ENCODE results near the gene ZBTB4.
A peak's percentile ranks its signal among the peaks of the same experiment; 100 is the strongest.

Gene ZBTB4

GRCh38 chr17:7512105-7512504 is 32.7 kb upstream of the ZBTB4 start:
- no peak for FAIRE-seq
- TF ChIP-seq CTCF (IDR thresholded peaks at IDR 0.05; ENCODE audit: insufficient read depth, missing control alignments), result no peak
- DNase-seq (ENCODE audit: insufficient read length, low spot score), result no peak

- FAIRE-seq (no peak), DNase-seq (ENCODE audit: insufficient read length, low spot score) (no peak)
- no peak for TF ChIP-seq CTCF (IDR thresholded peaks at IDR 0.05; ENCODE audit: insufficient read depth, missing control alignments)
These were observed 31.7 kb upstream of the ZBTB4 start for GRCh38 chr17:7511108-7511507.

GRCh38 chr17:7509937-7510336 is 30.5 kb upstream of the ZBTB4 start:
- no peak for FAIRE-seq
- no peak for DNase-seq (ENCODE audit: insufficient read length, low spot score)
- TF ChIP-seq CTCF (IDR thresholded peaks at IDR 0.05; ENCODE audit: insufficient read depth, missing control alignments), result no peak

GRCh38 chr17:7508846-7509245 is 29.4 kb upstream of the ZBTB4 start:
- FAIRE-seq, result no peak
- TF ChIP-seq CTCF (IDR thresholded peaks at IDR 0.05; ENCODE audit: insufficient read depth, missing control alignments), result no peak

GRCh38 chr17:7508145-7508544 is 28.7 kb upstream of the ZBTB4 start:
- TF ChIP-seq CTCF (IDR thresholded peaks at IDR 0.05; ENCODE audit: insufficient read depth, missing control alignments), result no peak
- DNase-seq (ENCODE audit: insufficient read length, low spot score), result no peak
- FAIRE-seq, result no peak

More at GRCh38 chr17:7508846-7509245, 29.4 kb upstream of the ZBTB4 start:
- no peak for DNase-seq (ENCODE audit: insufficient read length, low spot score)

- no peak for TF ChIP-seq CTCF (IDR thresholded peaks at IDR 0.05; ENCODE audit: insufficient read depth, missing control alignments)
- DNase-seq (ENCODE audit: insufficient read length, low spot score) (no peak), FAIRE-seq (no peak)
These were observed 24.1 kb upstream of the ZBTB4 start for GRCh38 chr17:7503521-7503920.

GRCh38 chr17:7502987-7503386 is 23.6 kb upstream of the ZBTB4 start:
- peak; percentile 19 for TF ChIP-seq CTCF (IDR thresholded peaks at IDR 0.05; ENCODE audit: insufficient read depth, missing control alignments)

More at GRCh38 chr17:7502987-7503386, 23.6 kb upstream of the ZBTB4 start:
- FAIRE-seq, result no peak
- no peak for DNase-seq (ENCODE audit: insufficient read length, low spot score)
